HepG2 (cell line): Measurements from ENCODE around the gene UCP3. TPM values are rescaled to one million over a fixed set of nuclear protein-coding genes. Genes with fewer than 3 reads are reported as not detected.

Experiments
- ESRRA ChIP-seq: sonication (generic); formaldehyde crosslinking; IDR thresholded peaks from 2 replicates; pipeline ENCODE4 v1.5.1; 2020; ENCODE audit warnings: mild to moderate bottlenecking, low read depth, missing genetic modification reagents
- HDAC1 ChIP-seq: sonication (generic); formaldehyde crosslinking; IDR thresholded peaks from 2 replicates; pipeline ENCODE4 v1.5.1; 2020; ENCODE audit warnings: mild to moderate bottlenecking, missing genetic modification reagents
- KLF11 ChIP-seq: IDR thresholded peaks from 2 replicates; pipeline ENCODE4 v1.6.1; 2016; ENCODE audit warnings: missing compliant biosample characterization
- NCOR1 ChIP-seq: fragments of 200-600 bp; sonication (generic); IDR thresholded peaks from 2 replicates; pipeline ENCODE4 v1.7.0; 2017; ENCODE audit warnings: antibody characterized with exemption, low read length, borderline replicate concordance
- NFKBIZ ChIP-seq: IDR thresholded peaks from 2 replicates; pipeline ENCODE4 v1.6.1; 2018; ENCODE audit warnings: missing genetic modification reagents, missing compliant biosample characterization
- POLR2G ChIP-seq: fragments of 200-400 bp; formaldehyde crosslinking; IDR thresholded peaks from 2 replicates; pipeline ENCODE4 v1.6.1; 2018; ENCODE audit warnings: mild to moderate bottlenecking, low read depth, low read length, moderate library complexity
- RAD51 ChIP-seq: fragments of 450-650 bp; IDR thresholded peaks from 2 replicates; pipeline ENCODE4 v1.6.1; 2016; ENCODE audit warnings: borderline replicate concordance
- RARA ChIP-seq: IDR thresholded peaks from 2 replicates; pipeline ENCODE4 v1.6.1; 2016; ENCODE audit warnings: missing genetic modification reagents, missing compliant biosample characterization
- SNAI1 ChIP-seq: sonication (generic); formaldehyde crosslinking; IDR thresholded peaks from 2 replicates; pipeline ENCODE4 v1.5.0; 2020; ENCODE audit warnings: mild to moderate bottlenecking, missing genetic modification reagents, borderline replicate concordance
- ZBED4 ChIP-seq: sonication (generic); formaldehyde crosslinking; IDR thresholded peaks from 2 replicates; pipeline ENCODE4 v1.4.0; 2020; ENCODE audit warnings: missing genetic modification reagents, borderline replicate concordance
- ZBTB43 ChIP-seq: sonication (generic); formaldehyde crosslinking; conservative IDR thresholded peaks from 2 replicates; pipeline ENCODE4 v1.4.0; 2020; ENCODE audit warnings: missing genetic modification reagents
- ZHX2 ChIP-seq, 2 experiments: sonication (generic) in 1 of 2; formaldehyde crosslinking in 1 of 2; IDR thresholded peaks; 2 replicates each; pipeline versions ENCODE4 v1.6.1 to v1.9.0; 2014 to 2022; ENCODE audit warnings: antibody characterized with exemption in 1 of 2, borderline replicate concordance in 1 of 2, inconsistent platforms in 1 of 2, low read depth in 1 of 2, missing genetic modification reagents in 1 of 2
- ZNF354B ChIP-seq: sonication (generic); formaldehyde crosslinking; IDR thresholded peaks from 2 replicates; pipeline ENCODE4 v1.8.0; 2022; ENCODE audit warnings: mild to moderate bottlenecking, missing genetic modification reagents
- ZNF737 ChIP-seq: sonication (generic); formaldehyde crosslinking; IDR thresholded peaks from 2 replicates; pipeline ENCODE4 v1.5.0; 2020; ENCODE audit warnings: missing genetic modification reagents, mild to moderate bottlenecking, borderline replicate concordance
- polyA plus RNA-seq, 8 experiments: library from polyadenylated mRNA; depleted of rRNA in 3 of 8; stranded (reverse) in 7 of 8; unstranded in 1 of 8; fragments of >200 nt; fragmentation: Illumina TruSeq in 4 of 8; extraction: Trizol in 4 of 8; gene quantifications; 2 replicates each; pipeline versions ENCODE4 v1.2.1 to v1.2.3, GENCODE V29; 2011 to 2016; ENCODE audit warnings: low read depth in 4 of 8, missing spikeins in 1 of 8, mixed read lengths in 1 of 8; ENCODE audit not compliant: insufficient read depth in 1 of 8
- total RNA-seq, 5 experiments: library from RNA; depleted of rRNA; stranded (reverse); fragments of >200 nt; fragmentation: Illumina TruSeq; extraction: Trizol; gene quantifications; 2 replicates each; pipeline ENCODE4 v1.2.3, GENCODE V29; 2016; ENCODE audit warnings: low read depth in 1 of 5

Gene UCP3
- total and polyA plus RNA-seq, 2 of the 13 experiments (the other 11 are each of a cell fraction or from before 2014, with no cell fraction given), result 0.37 TPM; not detected in 1

- TF ChIP-seq ESRRA (CRISPR knock-in tag) (no peak), SNAI1 (CRISPR knock-in tag) (no peak), RAD51 (no peak), NFKBIZ (CRISPR knock-in tag) (no peak), NCOR1 (no peak; the same call in 1 of the 2 replicates), ZBTB43 (peak; percentile 55; the same call in 1 of the 2 replicates), HDAC1 (CRISPR knock-in tag) (peak; percentile 75; the same call in 1 of the 2 replicates), ZNF354B (no peak), POLR2G (peak; percentile 64; the same call in 1 of the 2 replicates), RARA (CRISPR knock-in tag) (peak; percentile 73), KLF11 (CRISPR knock-in tag) (no peak), ZNF737 (CRISPR knock-in tag) (no peak), ZHX2 (IDR thresholded peaks at IDR 0.05; ENCODE audit: low read depth) (no peak), ZHX2 (CRISPR knock-in tag; IDR thresholded peaks at IDR 0.05; ENCODE audit: borderline replicate concordance) (no peak), ZBED4 (0 out of 2 replicates have a peak, but pooled peaks have one; percentile 72)
These were observed 9.6 kb upstream of the UCP3 start (continued) for GRCh38 chr11:74018331-74019005.
